Measurements from ENCODE around the gene MADD. TPM values are rescaled to one million over a fixed set of nuclear protein-coding genes. Genes with fewer than 3 reads are reported as not detected.
A peak's percentile ranks its signal among the peaks of the same experiment; 100 is the strongest.

MADD gene
- total RNA-seq, 2 experiments from 2014 or later, result 55.7 to 61.2 TPM

DNA sequence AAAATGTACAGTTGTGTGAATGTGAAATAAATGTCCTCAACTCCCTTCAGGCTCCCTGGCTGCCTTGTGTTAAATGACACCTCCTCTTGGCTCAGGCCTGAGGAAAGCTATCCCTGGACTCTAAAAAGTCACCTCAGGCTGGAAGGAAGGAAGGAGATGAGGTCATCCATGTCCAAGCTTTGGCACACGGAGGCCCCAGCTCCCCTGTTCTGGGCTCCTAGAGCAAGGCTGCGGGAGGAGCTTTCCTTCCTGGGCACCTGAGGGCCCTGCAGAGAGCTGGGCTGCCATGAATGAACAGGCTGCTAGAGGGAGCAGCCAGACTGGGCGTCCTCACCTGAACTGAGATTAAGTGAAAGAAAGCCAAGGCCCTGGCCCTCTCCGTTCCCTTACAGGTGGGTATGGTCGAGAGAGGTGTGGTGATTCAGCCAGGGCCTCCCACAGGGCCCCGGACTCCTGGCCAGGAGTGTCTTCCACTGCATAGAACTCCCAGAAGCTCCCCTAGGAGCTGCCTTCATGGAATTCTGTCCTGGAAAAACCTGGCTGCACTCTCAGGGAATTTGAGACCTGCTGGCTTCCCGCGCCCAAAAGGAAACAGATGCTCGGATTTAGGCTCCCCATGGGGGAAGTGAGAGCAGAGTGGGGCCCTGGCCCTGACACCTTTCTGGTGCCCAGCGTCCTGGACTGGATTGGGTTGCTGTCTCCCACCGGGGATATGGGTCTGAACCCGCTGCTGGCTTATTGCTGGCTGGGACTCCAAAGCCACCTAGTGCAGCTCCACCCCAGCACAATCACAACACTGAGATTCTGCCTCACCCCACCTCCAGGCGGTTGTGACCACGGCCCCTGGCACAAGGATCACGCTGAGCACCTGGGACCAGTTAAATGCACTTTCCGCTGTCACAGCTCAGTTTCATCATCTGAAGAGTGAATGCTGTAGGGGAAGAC is 60.3 kb downstream of the MADD start:
- CTCF ChIA-PET, result interaction anchor here (1.2 kb wide), 1 partner anchor 9 kb away, joined by 3 read pairs; no protein-coding TSS in a partner anchor
- intact Hi-C loops (cut with micrococcal nuclease), result no loop called here
- Mint-ChIP-seq H3K4me3 (no peak overlapping the region), H3K4me1 (ENCODE audit: low read depth) (no peaks in the 10 kb centered on the region), H3K27ac (no peak overlapping the region), H3K27me3 (no peaks in the 10 kb centered on the region), H3K9me3 (no peaks in the 10 kb centered on the region), H3K36me3 (ENCODE audit: low read depth) (peaks cover 9% of the 10 kb centered on the region)
- no peak for DNase-seq
- ATAC-seq, result no peak
- POLR2A ChIA-PET, result no interaction called here
- TF ChIP-seq, protein P1, sequence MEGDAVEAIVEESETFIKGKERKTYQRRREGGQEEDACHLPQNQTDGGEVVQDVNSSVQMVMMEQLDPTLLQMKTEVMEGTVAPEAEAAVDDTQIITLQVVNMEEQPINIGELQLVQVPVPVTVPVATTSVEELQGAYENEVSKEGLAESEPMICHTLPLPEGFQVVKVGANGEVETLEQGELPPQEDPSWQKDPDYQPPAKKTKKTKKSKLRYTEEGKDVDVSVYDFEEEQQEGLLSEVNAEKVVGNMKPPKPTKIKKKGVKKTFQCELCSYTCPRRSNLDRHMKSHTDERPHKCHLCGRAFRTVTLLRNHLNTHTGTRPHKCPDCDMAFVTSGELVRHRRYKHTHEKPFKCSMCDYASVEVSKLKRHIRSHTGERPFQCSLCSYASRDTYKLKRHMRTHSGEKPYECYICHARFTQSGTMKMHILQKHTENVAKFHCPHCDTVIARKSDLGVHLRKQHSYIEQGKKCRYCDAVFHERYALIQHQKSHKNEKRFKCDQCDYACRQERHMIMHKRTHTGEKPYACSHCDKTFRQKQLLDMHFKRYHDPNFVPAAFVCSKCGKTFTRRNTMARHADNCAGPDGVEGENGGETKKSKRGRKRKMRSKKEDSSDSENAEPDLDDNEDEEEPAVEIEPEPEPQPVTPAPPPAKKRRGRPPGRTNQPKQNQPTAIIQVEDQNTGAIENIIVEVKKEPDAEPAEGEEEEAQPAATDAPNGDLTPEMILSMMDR (IDR thresholded peaks at IDR 0.05), result no peak

DNA sequence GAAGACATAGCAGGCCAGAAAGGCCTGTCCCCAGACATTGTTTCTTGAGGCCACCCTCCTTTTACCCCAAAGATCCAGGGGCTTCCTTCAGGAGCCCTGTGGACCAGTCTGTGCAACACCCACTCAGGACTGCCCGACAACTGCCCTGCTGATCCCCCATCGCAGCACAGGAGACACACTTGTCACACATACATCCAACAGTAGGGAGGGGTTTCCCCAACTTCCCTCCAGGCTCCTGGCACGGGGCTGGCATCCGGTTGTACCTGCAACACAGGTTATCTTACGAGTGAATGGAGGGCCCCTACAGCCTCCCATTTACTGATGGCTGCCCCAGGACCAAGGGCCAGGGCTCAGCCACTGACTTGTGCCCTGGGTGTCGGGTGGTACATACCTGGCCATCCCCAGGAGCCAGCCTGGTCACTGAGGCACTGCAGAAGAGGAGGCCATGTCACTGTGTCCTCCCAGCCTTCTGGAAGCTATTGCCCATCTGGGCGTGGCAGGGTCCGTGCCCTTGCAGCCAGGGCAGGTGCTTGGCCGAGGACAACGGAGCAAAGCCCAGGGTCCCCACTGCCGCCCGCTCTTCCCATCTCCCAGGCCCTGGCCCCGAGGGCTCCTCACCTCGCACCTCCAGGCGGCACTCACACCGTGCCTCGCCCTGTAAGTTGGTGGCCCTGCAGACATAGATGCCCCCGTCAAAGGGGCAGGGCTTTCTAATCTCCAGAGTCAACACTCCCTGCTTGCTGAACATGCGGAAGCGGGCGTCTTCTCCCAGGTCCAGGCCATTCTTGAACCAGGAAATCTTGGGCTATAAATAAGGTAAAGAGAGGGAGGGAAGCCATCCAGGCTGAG is 61.7 kb downstream of the MADD start:
- DNase-seq (no peak), ATAC-seq (no peak)
- TF ChIP-seq, protein P1 (IDR thresholded peaks at IDR 0.05), result no peak
- CTCF ChIA-PET, result no interaction called here
- no peak overlapping the region for H3K4me3 Mint-ChIP-seq
- POLR2A ChIA-PET, result no interaction called here
- H3K36me3 Mint-ChIP-seq (ENCODE audit: low read depth), result peaks cover 9% of the 10 kb centered on the region
- H3K4me1 Mint-ChIP-seq (ENCODE audit: low read depth), result no peaks in the 10 kb centered on the region
- intact Hi-C loops (cut with micrococcal nuclease), result no loop called here
- H3K27me3 Mint-ChIP-seq, result no peaks in the 10 kb centered on the region
- no peaks in the 10 kb centered on the region for H3K9me3 Mint-ChIP-seq
- peak overlapping the region; percentile 46 for H3K27ac Mint-ChIP-seq

DNA sequence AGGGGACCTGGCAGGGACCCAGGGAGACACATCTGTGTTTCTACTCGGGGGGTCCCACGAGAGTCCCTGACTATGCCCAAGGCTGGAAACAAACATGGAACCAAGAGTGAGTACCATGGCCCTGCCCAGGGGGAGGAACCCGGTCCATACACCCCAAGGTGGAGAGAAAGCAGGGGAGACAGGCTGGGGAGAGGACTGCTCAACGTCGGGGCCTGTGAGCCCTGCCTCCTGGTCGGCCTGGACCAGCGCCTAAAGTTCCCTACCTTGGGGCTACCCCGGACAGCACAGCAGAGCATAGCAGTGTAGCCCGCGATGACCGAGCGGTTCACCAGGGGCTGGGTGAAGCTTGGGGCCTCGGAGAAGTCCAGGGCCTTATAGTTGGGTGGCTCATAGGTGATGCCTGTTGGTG is 62.4 kb downstream of the MADD start:
- CTCF ChIA-PET, result interaction anchor here (2.4 kb wide), 1 partner anchor 42 kb away, joined by 9 read pairs; no protein-coding TSS in a partner anchor
- Mint-ChIP-seq H3K27me3 (no peaks in the 10 kb centered on the region), H3K4me3 (no peak overlapping the region), H3K9me3 (no peaks in the 10 kb centered on the region), H3K36me3 (ENCODE audit: low read depth) (peaks cover 8% of the 10 kb centered on the region), H3K27ac (no peak overlapping the region), H3K4me1 (ENCODE audit: low read depth) (no peaks in the 10 kb centered on the region)
- intact Hi-C loops (cut with micrococcal nuclease), result no loop called here
- DNase-seq (no peak), ATAC-seq (no peak)
- POLR2A ChIA-PET, result no interaction called here
- TF ChIP-seq, protein P1 (IDR thresholded peaks at IDR 0.05), result no peak

DNA sequence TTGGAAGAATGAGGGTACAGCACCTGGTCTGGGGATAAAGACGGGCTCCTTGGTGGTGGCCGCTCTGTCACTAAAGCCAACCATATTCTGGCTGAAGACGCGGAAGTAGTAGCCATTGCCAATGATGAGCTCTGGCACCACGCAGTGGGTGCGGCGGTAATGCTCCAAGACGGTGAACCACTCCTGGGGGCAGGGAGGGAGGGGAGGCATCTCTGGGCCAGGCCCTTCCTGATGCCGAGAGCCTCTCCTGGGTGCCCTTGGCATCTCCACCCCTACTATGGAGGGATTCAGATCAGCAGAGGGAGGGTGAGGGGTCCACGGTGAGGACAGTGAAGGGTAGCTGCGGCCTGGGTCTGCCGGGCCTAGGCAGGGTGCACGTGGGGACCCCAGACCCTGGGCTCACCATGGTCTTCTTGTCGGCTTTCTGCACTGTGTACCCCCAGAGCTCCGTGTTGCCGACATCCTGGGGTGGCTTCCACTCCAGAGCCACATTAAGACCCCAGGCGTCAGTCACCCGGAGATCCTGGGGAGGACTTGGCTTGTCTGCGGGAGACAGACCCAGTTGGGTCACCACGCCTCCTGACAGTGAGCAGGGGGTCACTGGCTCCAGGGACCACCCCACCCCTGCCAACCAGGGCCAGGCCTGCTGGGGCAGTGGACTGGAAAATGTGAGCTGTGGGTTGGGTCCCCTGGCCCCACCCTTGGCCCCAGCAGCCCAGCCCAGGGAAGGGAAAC is 63.0 kb downstream of the MADD start:
- H3K4me3 Mint-ChIP-seq, result no peak overlapping the region

More for the DNA sequence above, 63.0 kb downstream of the MADD start:
- CTCF ChIA-PET, result interaction anchor here (0.7 to 2.4 kb wide), 2 partner anchors 41 to 58 kb away, joined by 3 to 9 read pairs; no protein-coding TSS in a partner anchor
- H3K9me3 Mint-ChIP-seq, result no peaks in the 10 kb centered on the region
- POLR2A ChIA-PET, result no interaction called here
- intact Hi-C loops (cut with micrococcal nuclease), result no loop called here
- ATAC-seq (no peak), DNase-seq (no peak)
- H3K36me3 Mint-ChIP-seq (ENCODE audit: low read depth), result peaks cover 6% of the 10 kb centered on the region
- no peaks in the 10 kb centered on the region for H3K4me1 Mint-ChIP-seq (ENCODE audit: low read depth)
- no peaks in the 10 kb centered on the region for H3K27me3 Mint-ChIP-seq
- TF ChIP-seq, protein P1 (IDR thresholded peaks at IDR 0.05), result no peak
- no peak overlapping the region for H3K27ac Mint-ChIP-seq

Data from activated CD8-positive, alpha-beta T cell treated with anti-CD3 and anti-CD28 coated beads for 36 hours (primary cell).